Effector memory CD4-positive, alpha-beta T cell (primary cell): ENCODE data around the gene ANGPT4.
"Not testable (repeated sequence)": the region's sequence is repeated elsewhere in the genome, so short reads cannot be mapped to it uniquely, and the experiment has no call there.

Experiments used
- DNase-seq, 3 donors: peaks; one replicate each; pipeline ENCODE4 v3.0.0-alpha.2; 2020
- H3K27ac ChIP-seq: 2 replicates; pipeline ENCODE4 v1.7.0; 2013; ENCODE audit warnings: mild to moderate bottlenecking, low read length, moderate library complexity; ENCODE audit not compliant: insufficient read depth, poor library complexity, severe bottlenecking
- H3K27me3 ChIP-seq: replicated peaks from 2 replicates; pipeline ENCODE4 v1.7.0; 2013; ENCODE audit warnings: mild to moderate bottlenecking, low read length; ENCODE audit not compliant: insufficient read depth, control insufficient read depth, poor library complexity, severe bottlenecking
- H3K36me3 ChIP-seq: 2 replicates; pipeline ENCODE4 v1.7.0; 2013; ENCODE audit warnings: mild to moderate bottlenecking, low read length, moderate library complexity; ENCODE audit not compliant: control insufficient read depth, insufficient read depth
- H3K4me1 ChIP-seq: 2 replicates; pipeline ENCODE4 v1.7.0; 2013; ENCODE audit warnings: low read length, mild to moderate bottlenecking; ENCODE audit not compliant: control insufficient read depth, insufficient read depth, poor library complexity, severe bottlenecking
- H3K4me3 ChIP-seq: 2 replicates; pipeline ENCODE4 v1.7.0; 2013; ENCODE audit warnings: low read length, low read depth, mild to moderate bottlenecking; ENCODE audit not compliant: insufficient read depth, poor library complexity, severe bottlenecking
- H3K9me3 ChIP-seq: 2 replicates; pipeline ENCODE4 v1.7.0; 2013; ENCODE audit warnings: mild to moderate bottlenecking, low read length, moderate library complexity; ENCODE audit not compliant: control insufficient read depth

The ANGPT4 gene

DNA sequence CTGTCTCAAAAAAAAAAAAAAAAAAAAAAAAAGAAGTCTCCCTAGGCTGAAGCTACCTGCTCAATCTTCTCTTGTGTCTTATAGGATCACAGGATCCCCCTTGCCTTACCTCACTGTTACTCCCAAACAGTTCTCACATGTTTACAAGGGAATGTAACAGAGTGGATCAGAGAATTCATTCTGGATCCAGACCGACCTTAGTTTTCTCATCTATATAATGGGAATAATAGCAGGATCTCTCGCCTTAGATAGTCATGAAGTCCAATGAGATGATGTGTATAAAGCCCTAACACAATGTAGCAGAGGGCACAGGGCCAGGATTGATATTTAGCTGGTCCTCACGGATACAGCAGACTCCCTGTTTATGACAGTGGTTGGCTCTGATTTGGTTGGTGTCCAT is 84.9 kb downstream of the ANGPT4 start:
- H3K9me3 ChIP-seq, result no peaks in the 10 kb centered on the region
- DNase-seq, result no peak
- no peak overlapping the region for H3K4me3 ChIP-seq
- H3K36me3 ChIP-seq, result no peaks in the 10 kb centered on the region
- no peak overlapping the region for H3K27ac ChIP-seq
- H3K4me1 ChIP-seq, result peaks cover 15% of the 10 kb centered on the region
- no peaks in the 10 kb centered on the region for H3K27me3 ChIP-seq

DNA sequence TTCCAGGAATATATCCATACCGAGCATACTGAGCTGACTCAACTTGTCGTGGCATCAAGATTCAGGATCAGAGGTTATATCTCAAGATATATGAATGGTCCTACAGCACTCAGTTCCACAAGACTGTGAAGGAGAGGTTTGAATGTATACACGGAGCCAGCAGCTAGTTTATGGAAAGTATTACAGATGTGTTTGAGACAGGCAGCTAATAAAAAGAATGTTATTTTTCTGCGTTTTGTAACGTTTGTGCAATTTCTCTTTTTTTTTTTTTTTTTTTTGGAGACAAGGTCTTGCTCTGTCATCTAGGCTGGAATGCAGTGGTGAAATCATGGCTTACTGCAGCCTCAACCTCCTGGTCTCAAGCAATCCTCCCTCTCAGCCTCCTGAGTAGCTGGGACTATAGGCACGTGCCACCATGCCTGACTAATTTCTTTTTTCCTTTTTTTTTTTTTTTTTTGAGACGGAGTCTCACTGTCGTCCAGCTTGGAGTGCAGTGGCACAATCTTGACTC is 86.1 kb downstream of the ANGPT4 start:
- H3K4me3 ChIP-seq, result no peak overlapping the region
- H3K9me3 ChIP-seq, result no peaks in the 10 kb centered on the region
- peaks cover 8% of the 10 kb centered on the region for H3K4me1 ChIP-seq
- H3K27ac ChIP-seq, result no peak overlapping the region
- no peak for DNase-seq
- no peaks in the 10 kb centered on the region for H3K36me3 ChIP-seq
- H3K27me3 ChIP-seq, result no peaks in the 10 kb centered on the region

DNA sequence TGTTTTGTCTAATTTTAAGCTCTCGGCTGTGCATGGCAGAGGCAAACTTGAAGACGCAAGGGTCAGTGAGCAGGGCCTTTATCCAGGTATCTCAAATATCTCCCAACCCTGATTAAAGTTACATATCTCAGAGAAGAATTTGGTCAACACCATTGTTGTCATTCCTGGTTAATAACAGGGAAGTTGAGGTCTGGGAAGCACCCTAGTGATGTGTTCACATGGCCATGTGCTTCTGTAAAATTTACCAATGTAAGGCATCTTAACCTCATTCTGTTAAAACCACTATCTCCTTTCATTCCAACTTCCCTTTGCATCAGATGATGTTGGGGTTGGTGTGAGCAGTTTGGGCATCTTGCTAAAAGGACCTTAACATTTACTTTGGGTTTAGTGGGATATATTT is 86.6 kb downstream of the ANGPT4 start:
- no peak for DNase-seq
- H3K36me3 ChIP-seq, result no peaks in the 10 kb centered on the region
- peaks cover 4% of the 10 kb centered on the region for H3K4me1 ChIP-seq
- no peaks in the 10 kb centered on the region for H3K27me3 ChIP-seq
- no peaks in the 10 kb centered on the region for H3K9me3 ChIP-seq
- H3K4me3 ChIP-seq, result no peak overlapping the region
- H3K27ac ChIP-seq, result no peak overlapping the region

DNA sequence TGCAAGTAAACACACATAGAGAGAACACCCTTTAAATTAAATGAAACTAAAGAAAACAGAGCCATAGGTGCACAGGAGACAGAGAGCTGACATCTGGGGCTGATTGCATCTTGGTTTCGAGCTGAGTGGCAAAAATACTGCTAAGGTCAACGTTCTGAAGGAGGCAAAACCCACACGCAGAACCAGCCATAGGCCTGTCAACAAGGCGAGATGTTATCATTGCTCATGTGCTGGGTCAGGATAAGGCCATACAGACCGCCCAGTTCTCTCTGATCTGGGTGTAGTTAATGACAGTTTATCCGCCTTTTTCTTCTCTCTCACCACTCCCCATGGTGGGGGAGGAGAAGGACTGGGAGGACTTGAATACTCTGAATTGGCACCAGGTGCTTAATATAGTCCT is 87.1 kb downstream of the ANGPT4 start:
- no peak overlapping the region for H3K27ac ChIP-seq
- no peak for DNase-seq
- no peaks in the 10 kb centered on the region for H3K27me3 ChIP-seq
- no peaks in the 10 kb centered on the region for H3K4me1 ChIP-seq
- no peaks in the 10 kb centered on the region for H3K9me3 ChIP-seq
- H3K4me3 ChIP-seq, result no peak overlapping the region
- H3K36me3 ChIP-seq, result no peaks in the 10 kb centered on the region

DNA sequence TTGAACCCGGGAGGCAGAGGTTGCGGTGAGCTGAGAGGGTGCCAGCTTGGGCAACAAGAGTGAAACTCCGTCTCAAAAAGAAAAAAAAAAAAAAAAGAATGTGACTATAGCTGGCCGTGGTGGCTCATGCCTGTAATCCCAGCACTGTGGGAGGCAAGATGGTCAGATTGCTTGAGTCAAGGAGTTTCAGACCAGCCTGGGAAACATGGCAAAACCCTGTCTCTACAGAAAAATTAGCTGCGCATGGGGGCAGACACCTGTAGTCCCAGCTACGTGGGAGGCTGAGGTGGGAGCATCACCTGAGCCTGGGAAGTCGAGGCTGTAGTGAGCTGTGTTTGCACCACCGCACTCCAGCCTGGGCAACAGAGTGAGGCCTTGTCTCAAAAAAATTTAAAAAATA is 88.2 kb downstream of the ANGPT4 start:
- not testable (repeated sequence) for H3K4me3 ChIP-seq, H3K27ac ChIP-seq, H3K27me3 ChIP-seq, H3K36me3 ChIP-seq, H3K4me1 ChIP-seq, DNase-seq, H3K9me3 ChIP-seq

DNA sequence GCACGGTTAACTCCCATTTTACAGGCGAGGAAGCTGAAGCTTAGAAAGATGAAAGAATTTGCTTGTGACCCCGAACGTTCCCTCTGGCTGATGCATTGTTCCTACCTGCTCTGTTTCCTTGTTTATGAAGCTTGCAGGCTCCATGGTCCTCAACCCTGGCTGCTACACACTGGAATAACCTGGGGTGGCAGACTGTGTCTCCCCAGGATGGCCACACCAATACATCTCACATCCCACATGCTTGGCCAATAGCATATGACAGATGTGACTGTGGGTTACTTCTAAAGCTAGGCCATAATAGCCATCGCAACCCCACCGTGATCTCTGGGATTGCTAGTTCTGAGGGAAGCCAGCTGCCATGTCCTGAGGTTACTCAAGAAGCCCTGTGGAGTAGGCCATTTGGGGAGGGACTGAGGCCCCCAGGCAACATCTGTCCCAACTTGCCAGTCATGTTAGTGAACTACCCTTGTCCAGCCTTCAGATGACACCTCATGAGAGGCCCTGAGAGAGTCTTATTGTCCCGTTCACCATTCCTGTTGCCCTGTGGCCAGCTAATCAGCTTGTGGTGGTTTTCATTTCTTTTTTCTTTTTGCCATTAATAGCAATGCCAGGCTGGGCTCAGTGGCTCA is 89.3 kb downstream of the ANGPT4 start:
- Histone ChIP-seq H3K27ac (no peak overlapping the region), H3K4me1 (no peaks in the 10 kb centered on the region), H3K36me3 (no peaks in the 10 kb centered on the region), H3K9me3 (no peaks in the 10 kb centered on the region), H3K4me3 (no peak overlapping the region), H3K27me3 (no peaks in the 10 kb centered on the region)
- no peak for DNase-seq

DNA sequence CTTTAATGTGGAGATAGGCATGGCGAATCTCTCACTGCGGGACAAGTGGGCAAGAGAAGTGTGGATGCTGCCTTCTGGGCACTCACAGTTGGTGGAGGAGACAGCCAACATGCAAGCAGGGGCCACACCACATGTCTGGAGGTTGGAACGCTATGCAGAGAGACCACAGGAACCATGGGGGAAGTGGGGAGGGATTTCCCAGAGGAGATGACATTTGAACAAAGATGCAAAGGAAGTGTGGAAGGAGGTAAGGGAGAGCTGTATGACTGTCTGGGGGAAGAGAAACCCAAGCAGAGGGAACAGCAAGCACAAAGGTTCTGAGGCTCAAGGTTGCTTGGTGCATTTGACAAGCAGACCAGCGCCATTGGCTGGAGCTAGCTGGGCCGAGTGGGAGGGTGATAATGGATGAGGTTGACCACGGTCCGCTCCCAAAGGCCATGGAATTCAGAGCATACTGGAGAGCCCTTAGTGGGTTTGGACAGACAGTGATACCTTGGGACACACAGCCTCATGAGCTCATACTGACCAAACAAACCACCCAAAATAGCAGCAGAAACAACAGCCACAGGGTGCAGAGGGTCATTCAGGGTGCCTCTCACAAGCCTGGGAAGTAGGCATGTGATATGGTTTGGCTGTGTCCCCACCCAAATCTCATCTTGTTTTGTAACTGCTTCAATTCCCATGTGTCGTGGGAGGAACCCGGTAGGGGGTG is 90.3 kb downstream of the ANGPT4 start:
- DNase-seq, result no peak
- Histone ChIP-seq H3K4me3 (no peak overlapping the region), H3K27ac (no peak overlapping the region), H3K36me3 (no peaks in the 10 kb centered on the region), H3K9me3 (no peaks in the 10 kb centered on the region), H3K4me1 (no peaks in the 10 kb centered on the region), H3K27me3 (no peaks in the 10 kb centered on the region)

DNA sequence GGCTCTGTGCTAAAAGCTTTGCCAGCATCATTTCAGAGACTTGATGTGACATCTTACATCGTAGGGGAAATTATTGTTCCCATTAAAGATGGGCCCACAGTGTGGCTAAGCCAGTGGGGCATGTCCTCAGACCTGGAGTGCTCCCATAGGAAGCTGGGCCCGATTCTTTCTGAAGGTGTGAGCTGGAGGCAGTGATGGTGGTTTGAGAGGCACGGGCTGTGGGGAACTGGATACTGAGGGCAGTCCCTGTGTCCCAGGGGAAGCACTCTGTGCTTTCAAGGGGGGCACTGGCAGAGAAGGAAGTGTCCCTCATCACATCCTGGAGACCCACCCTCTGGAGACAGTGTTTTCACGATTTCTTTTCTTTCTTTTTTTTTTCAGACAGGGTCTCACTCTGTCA is 91.2 kb downstream of the ANGPT4 start:
- DNase-seq, result no peak
- Histone ChIP-seq H3K9me3 (no peaks in the 10 kb centered on the region), H3K4me1 (no peaks in the 10 kb centered on the region), H3K27ac (no peak overlapping the region), H3K36me3 (no peaks in the 10 kb centered on the region), H3K27me3 (no peaks in the 10 kb centered on the region), H3K4me3 (no peak overlapping the region)

DNA sequence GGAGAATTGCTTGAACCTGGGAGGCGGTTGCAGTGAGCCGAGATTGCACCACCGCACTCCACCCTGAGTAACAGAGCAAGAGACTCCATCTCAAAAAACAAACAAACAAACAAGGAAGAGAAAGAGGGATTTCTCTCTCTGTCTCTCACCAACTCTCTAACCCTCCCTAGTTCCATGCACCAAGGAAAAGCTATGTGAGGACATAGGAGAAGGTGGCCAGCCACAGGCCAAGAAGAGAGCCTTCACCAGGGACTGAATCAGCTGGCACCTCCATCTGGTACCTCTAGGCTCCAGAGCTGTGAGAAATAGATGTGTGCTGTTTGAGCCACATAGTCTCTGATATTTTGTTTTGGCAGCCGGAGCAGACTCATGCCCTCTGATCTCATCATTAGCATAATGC is 91.6 kb downstream of the ANGPT4 start:
- no peak overlapping the region for H3K4me3 ChIP-seq
- H3K27me3 ChIP-seq, result no peaks in the 10 kb centered on the region
- H3K9me3 ChIP-seq, result no peaks in the 10 kb centered on the region
- H3K4me1 ChIP-seq, result no peaks in the 10 kb centered on the region
- DNase-seq, result no peak
- no peak overlapping the region for H3K27ac ChIP-seq
- H3K36me3 ChIP-seq, result no peaks in the 10 kb centered on the region

DNA sequence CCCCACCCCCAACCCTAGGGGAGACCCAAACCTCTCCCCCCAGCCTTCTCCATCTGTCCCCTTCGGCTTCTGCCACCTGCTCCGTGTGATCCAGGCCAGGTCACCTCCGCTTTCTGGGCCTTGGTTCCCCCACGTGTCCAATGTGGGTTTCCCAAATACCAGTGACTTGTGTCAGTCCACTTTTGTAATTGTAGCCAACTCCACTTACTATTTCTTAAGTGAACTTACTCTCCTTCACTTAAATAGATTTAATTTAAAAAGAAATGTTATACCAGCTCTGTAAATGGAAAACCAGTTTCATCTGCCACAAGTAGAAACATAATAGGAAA is 92.6 kb downstream of the ANGPT4 start:
- Histone ChIP-seq H3K36me3 (no peaks in the 10 kb centered on the region), H3K4me3 (no peak overlapping the region), H3K4me1 (peaks cover 3% of the 10 kb centered on the region), H3K27ac (no peak overlapping the region), H3K27me3 (no peaks in the 10 kb centered on the region), H3K9me3 (no peaks in the 10 kb centered on the region)
- DNase-seq, result no peak
